ENCODE measurements around the gene IL32.

- no peak for TF ChIP-seq POLR2A (IDR thresholded peaks at IDR 0.05)
- TF ChIP-seq, protein P1, sequence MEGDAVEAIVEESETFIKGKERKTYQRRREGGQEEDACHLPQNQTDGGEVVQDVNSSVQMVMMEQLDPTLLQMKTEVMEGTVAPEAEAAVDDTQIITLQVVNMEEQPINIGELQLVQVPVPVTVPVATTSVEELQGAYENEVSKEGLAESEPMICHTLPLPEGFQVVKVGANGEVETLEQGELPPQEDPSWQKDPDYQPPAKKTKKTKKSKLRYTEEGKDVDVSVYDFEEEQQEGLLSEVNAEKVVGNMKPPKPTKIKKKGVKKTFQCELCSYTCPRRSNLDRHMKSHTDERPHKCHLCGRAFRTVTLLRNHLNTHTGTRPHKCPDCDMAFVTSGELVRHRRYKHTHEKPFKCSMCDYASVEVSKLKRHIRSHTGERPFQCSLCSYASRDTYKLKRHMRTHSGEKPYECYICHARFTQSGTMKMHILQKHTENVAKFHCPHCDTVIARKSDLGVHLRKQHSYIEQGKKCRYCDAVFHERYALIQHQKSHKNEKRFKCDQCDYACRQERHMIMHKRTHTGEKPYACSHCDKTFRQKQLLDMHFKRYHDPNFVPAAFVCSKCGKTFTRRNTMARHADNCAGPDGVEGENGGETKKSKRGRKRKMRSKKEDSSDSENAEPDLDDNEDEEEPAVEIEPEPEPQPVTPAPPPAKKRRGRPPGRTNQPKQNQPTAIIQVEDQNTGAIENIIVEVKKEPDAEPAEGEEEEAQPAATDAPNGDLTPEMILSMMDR (IDR thresholded peaks at IDR 0.05), result no peak
Measured at GRCh38 chr16:3023415-3023668, 42.1 kb upstream of the IL32 start.
